Peyer's patch (tissue), 4 donors: ENCODE results near the gene TRPC6. TPM values are rescaled to one million over a fixed set of nuclear protein-coding genes. Genes with fewer than 3 reads are reported as not detected.
"Not testable (repeated sequence)": the region's sequence is repeated elsewhere in the genome, so short reads cannot be mapped to it uniquely, and the experiment has no call there.

Experiments
- DNase-seq, 3 donors: peaks; one replicate each; pipeline ENCODE4 v3.0.0-alpha.2; 2017 to 2019
- H3K27ac ChIP-seq, 4 donors: fragments of 200-600 bp; sonication (generic); one replicate each; pipeline ENCODE4 v1.5.1; 2016 to 2019
- H3K27me3 ChIP-seq, 2 donors: fragments of 200-600 bp; sonication (generic); one replicate each; pipeline ENCODE4 v1.5.1; 2019
- H3K36me3 ChIP-seq, 3 donors: fragments of 200-600 bp; sonication (generic); one replicate each; pipeline ENCODE4 v1.5.1; 2016 to 2019
- H3K4me1 ChIP-seq, 4 donors: fragments of 200-600 bp; sonication (generic); one replicate each; pipeline ENCODE4 v1.5.1; 2016 to 2019
- H3K4me3 ChIP-seq, 4 donors: fragments of 200-600 bp; sonication (generic); 1 replicate in 3 of 4; 2 replicates in 1 of 4; pipeline ENCODE4 v1.5.1; 2016 to 2019; ENCODE audit warnings: mild to moderate bottlenecking in 1 of 4
- H3K9me3 ChIP-seq, 4 donors: fragments of 200-600 bp; sonication (generic); one replicate each; pipeline ENCODE4 v1.5.1; 2016 to 2019; ENCODE audit warnings: mild to moderate bottlenecking in 1 of 4
- POLR2A ChIP-seq, 2 donors: fragments of 450-650 bp; IDR thresholded peaks; one replicate each; pipeline ENCODE4 v1.5.1; 2017; ENCODE audit warnings: antibody characterized with exemption in 2 of 2, mild to moderate bottlenecking in 2 of 2, moderate library complexity in 2 of 2
- total RNA-seq, 4 donors: library from RNA; depleted of rRNA; stranded (reverse); fragments of >200 nt; gene quantifications; one replicate each; pipeline ENCODE4 v1.1.0, GENCODE V29; 2016
- TF ChIP-seq, protein P1 (sequence below), 6 experiments: fragments of 450-650 bp in 4 of 6; fragments of 200-600 bp in 2 of 6; sonication (generic) in 1 of 6; IDR thresholded peaks; one replicate each; pipeline ENCODE4 v1.5.1; 2017 to 2019; ENCODE audit warnings: antibody characterized with exemption in 6 of 6, mild to moderate bottlenecking in 3 of 6, moderate library complexity in 1 of 6

TRPC6 gene
- total RNA-seq, 4 donors from 2014 or later: 0.67 to 31.4 (median 1.4) TPM

- Histone ChIP-seq H3K27ac (no peak overlapping the region), H3K36me3 (no peaks in the 10 kb centered on the region), H3K4me3 (no peak overlapping the region), H3K9me3 (no peaks in the 10 kb centered on the region), H3K4me1 (no peaks in the 10 kb centered on the region), H3K27me3 (no peaks in the 10 kb centered on the region)
- DNase-seq: no peak
- TF ChIP-seq POLR2A (IDR thresholded peaks at IDR 0.05): no peak
- TF ChIP-seq, protein P1, sequence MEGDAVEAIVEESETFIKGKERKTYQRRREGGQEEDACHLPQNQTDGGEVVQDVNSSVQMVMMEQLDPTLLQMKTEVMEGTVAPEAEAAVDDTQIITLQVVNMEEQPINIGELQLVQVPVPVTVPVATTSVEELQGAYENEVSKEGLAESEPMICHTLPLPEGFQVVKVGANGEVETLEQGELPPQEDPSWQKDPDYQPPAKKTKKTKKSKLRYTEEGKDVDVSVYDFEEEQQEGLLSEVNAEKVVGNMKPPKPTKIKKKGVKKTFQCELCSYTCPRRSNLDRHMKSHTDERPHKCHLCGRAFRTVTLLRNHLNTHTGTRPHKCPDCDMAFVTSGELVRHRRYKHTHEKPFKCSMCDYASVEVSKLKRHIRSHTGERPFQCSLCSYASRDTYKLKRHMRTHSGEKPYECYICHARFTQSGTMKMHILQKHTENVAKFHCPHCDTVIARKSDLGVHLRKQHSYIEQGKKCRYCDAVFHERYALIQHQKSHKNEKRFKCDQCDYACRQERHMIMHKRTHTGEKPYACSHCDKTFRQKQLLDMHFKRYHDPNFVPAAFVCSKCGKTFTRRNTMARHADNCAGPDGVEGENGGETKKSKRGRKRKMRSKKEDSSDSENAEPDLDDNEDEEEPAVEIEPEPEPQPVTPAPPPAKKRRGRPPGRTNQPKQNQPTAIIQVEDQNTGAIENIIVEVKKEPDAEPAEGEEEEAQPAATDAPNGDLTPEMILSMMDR (IDR thresholded peaks at IDR 0.05): no peak
Measured at GRCh38 chr11:101470881-101471520, 112.8 kb downstream of the TRPC6 start.

DNA sequence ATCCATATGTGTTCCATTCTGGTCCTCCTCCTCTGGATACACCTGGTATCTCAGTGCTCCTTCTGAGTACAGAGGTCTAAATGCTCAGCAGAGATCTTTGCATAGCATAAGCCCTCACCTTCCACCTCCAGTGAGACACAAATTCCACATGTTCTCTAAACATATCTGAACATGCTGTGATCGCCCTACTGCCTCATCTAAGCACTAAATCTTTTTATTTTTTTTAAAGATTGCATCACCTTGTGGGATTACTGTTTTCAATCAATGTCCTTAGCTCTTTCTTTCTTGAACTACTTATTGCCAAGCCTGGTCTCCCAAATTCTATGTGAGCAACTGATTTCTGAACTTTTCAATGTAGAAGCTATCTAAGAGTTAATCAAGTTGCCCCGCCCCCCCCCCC is 113.4 kb downstream of the TRPC6 start:
- no peak for DNase-seq
- no peaks in the 10 kb centered on the region for H3K9me3 ChIP-seq
- TF ChIP-seq POLR2A (IDR thresholded peaks at IDR 0.05): no peak
- TF ChIP-seq, protein P1 (IDR thresholded peaks at IDR 0.05): no peak

DNA sequence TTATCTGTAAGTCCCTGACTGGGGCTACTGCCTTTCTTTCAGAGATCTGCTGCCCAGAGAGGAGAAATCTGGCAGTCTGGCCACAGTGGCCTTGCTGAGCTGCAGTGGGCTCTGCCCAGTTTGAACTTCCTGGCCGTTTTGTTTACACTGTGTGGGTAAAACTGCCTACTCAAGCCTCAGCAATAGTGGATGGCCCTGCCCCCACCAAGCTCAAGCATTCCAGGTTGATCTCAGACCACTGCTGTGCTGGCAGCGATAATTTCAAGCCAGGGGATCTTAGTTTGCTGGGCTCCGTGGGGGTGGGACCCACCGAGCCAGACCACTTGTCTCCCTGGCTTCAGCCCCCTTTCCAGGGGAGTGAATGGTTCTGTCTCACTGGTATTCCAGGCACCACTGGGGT is 117.5 kb downstream of the TRPC6 start:
- no peaks in the 10 kb centered on the region for H3K36me3 ChIP-seq
- no peak for TF ChIP-seq POLR2A (IDR thresholded peaks at IDR 0.05)
- TF ChIP-seq, protein P1 (IDR thresholded peaks at IDR 0.05): no peak
- no peaks in the 10 kb centered on the region for H3K27me3 ChIP-seq
- H3K27ac ChIP-seq: no peak overlapping the region
- no peaks in the 10 kb centered on the region for H3K9me3 ChIP-seq
- H3K4me3 ChIP-seq: no peak overlapping the region
- H3K4me1 ChIP-seq: no peaks in the 10 kb centered on the region
- no peak for DNase-seq

More for the DNA sequence above, 113.4 kb downstream of the TRPC6 start:
- H3K27me3 ChIP-seq: no peaks in the 10 kb centered on the region
- no peak overlapping the region for H3K27ac ChIP-seq
- H3K36me3 ChIP-seq: no peaks in the 10 kb centered on the region
- H3K4me1 ChIP-seq: no peaks in the 10 kb centered on the region
- H3K4me3 ChIP-seq: no peak overlapping the region

GRCh38 chr11:101464388-101464787 is 119.4 kb downstream of the TRPC6 start:
- not testable (repeated sequence) for H3K36me3 ChIP-seq, H3K9me3 ChIP-seq, H3K27ac ChIP-seq, H3K4me1 ChIP-seq, H3K4me3 ChIP-seq, H3K27me3 ChIP-seq, DNase-seq

DNA sequence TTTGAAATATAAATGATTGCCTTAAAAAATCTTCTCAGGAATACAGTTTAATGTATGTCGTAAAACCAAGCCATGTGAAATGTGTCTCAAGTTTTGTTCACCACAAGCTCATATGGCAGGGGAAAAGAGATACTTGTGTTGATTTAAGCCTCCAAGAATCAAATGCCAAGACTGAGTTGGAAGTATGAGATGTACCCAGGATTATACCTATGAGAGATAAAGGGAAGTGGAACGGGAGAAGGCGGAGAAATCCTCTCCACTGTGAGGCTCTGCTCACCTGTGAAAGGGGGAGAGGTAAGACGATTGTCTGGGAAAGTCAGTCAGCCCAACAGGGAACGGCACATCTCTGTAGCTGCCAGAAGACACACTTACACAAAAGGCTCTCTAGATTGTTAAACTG is 124.8 kb downstream of the TRPC6 start:
- Histone ChIP-seq H3K36me3 (no peaks in the 10 kb centered on the region), H3K27me3 (no peaks in the 10 kb centered on the region)

DNA sequence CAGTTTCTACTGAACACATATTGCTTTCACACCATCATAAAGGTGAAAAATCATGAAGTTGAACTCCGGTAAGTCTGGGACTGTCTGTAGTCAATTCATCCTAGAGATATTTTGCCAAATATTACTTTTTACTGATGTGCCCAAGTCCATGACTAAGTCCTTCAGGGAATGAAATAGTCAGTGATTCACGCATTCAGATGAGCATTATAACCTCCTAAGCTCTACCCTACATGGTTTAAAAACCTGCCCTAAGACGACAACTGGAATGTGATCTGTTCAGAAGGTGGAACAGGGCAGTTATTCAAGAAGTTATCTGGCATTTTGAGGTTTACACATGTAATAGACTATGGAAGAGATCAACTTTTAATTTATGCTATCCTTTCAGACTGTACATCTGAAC is 125.6 kb downstream of the TRPC6 start:
- no peak for TF ChIP-seq POLR2A (IDR thresholded peaks at IDR 0.05)
- TF ChIP-seq, protein P1 (IDR thresholded peaks at IDR 0.05): no peak
- no peak overlapping the region for H3K4me3 ChIP-seq
- DNase-seq: no peak
- H3K4me1 ChIP-seq: no peaks in the 10 kb centered on the region
- no peaks in the 10 kb centered on the region for H3K36me3 ChIP-seq
- no peaks in the 10 kb centered on the region for H3K27me3 ChIP-seq
- no peaks in the 10 kb centered on the region for H3K9me3 ChIP-seq
- no peak overlapping the region for H3K27ac ChIP-seq

More for the DNA sequence above, 124.8 kb downstream of the TRPC6 start:
- TF ChIP-seq, protein P1 (IDR thresholded peaks at IDR 0.05): no peak
- no peak for TF ChIP-seq POLR2A (IDR thresholded peaks at IDR 0.05)
- DNase-seq: no peak
- H3K27ac ChIP-seq: no peak overlapping the region
- no peak overlapping the region for H3K4me3 ChIP-seq
- H3K4me1 ChIP-seq: no peaks in the 10 kb centered on the region
- no peaks in the 10 kb centered on the region for H3K9me3 ChIP-seq
